H1 (cell line): Measurements from ENCODE around the gene ATP6AP1. TPM values are rescaled to one million over a fixed set of nuclear protein-coding genes. Genes with fewer than 3 reads are reported as not detected.
A peak's percentile ranks its signal among the peaks of the same experiment; 100 is the strongest.

ENCODE experiments used
- BACH1 ChIP-seq: IDR thresholded peaks from 2 replicates; pipeline ENCODE4 v1.6.1; 2012; ENCODE audit warnings: low read length, improper control_type of control experiment
- BCL11A ChIP-seq, 2 experiments: IDR thresholded peaks; one replicate each; pipeline ENCODE4 v1.6.1; 2011; ENCODE audit warnings: low read depth in 2 of 2, low read length in 2 of 2, mild to moderate bottlenecking in 2 of 2
- CBX8 ChIP-seq: fragments of 300-800, 300-1000 bp; sonication (generic); IDR thresholded peaks from 2 replicates; pipeline ENCODE4 v1.7.1; 2016; ENCODE audit warnings: low read depth, low read length, borderline replicate concordance
- CEBPB ChIP-seq: IDR thresholded peaks from 2 replicates; pipeline ENCODE4 v1.6.1; 2012; ENCODE audit warnings: low read depth, low read length
- EZH2 ChIP-seq: fragments of 200-600 bp; sonication (generic); IDR thresholded peaks from 2 replicates; pipeline ENCODE4 v1.7.1; 2012; ENCODE audit warnings: low read depth, mild to moderate bottlenecking, moderate library complexity, low read length, inconsistent platforms; ENCODE audit not compliant: severe bottlenecking
- HDAC6 ChIP-seq: IDR thresholded peaks from one replicate; pipeline ENCODE4 v1.7.1; 2012; ENCODE audit warnings: low read depth, mild to moderate bottlenecking, inconsistent platforms, low read length, moderate library complexity
- JUN ChIP-seq: IDR thresholded peaks from 2 replicates; pipeline ENCODE4 v1.6.1; 2011; ENCODE audit warnings: low read depth, mild to moderate bottlenecking, improper control_type of control experiment, low read length
- JUND ChIP-seq: IDR thresholded peaks from 2 replicates; pipeline ENCODE4 v1.6.1; 2011; ENCODE audit warnings: mild to moderate bottlenecking, improper control_type of control experiment, low read length
- KDM1A ChIP-seq: fragments of 200-600, 300-600 bp; sonication (generic); IDR thresholded peaks from 2 replicates; pipeline ENCODE4 v1.7.1; 2016; ENCODE audit warnings: mild to moderate bottlenecking, low read length, borderline replicate concordance
- KDM4A ChIP-seq: IDR thresholded peaks from one replicate; pipeline ENCODE4 v1.7.1; 2012; ENCODE audit warnings: low read depth, mild to moderate bottlenecking, moderate library complexity, low read length, inconsistent platforms; ENCODE audit not compliant: severe bottlenecking
- KDM5A ChIP-seq: fragments of 200-600 bp; IDR thresholded peaks from 2 replicates; pipeline ENCODE4 v1.7.1; 2012; ENCODE audit warnings: mild to moderate bottlenecking, low read length, inconsistent platforms, mixed read lengths
- NRF1 ChIP-seq: IDR thresholded peaks from 2 replicates; pipeline ENCODE4 v1.6.1; 2011; ENCODE audit warnings: mild to moderate bottlenecking, low read depth, low read length, improper control_type of control experiment
- PHF8 ChIP-seq: fragments of 200-600 bp; sonication (generic); conservative IDR thresholded peaks from 2 replicates; pipeline ENCODE4 v1.7.1; 2012; ENCODE audit warnings: low read depth, mild to moderate bottlenecking, inconsistent platforms, low read length, moderate library complexity
- POLR2AphosphoS5 ChIP-seq: IDR thresholded peaks from 2 replicates; pipeline ENCODE4 v1.6.1; 2011; ENCODE audit warnings: low read depth, low read length
- RAD21 ChIP-seq, 2 experiments: IDR thresholded peaks in 1 of 2; conservative IDR thresholded peaks in 1 of 2; 2 replicates each; pipeline ENCODE4 v1.6.1; 2011; ENCODE audit warnings: low read depth in 2 of 2, low read length in 2 of 2, improper control_type of control experiment in 1 of 2, inconsistent platforms in 1 of 2, mild to moderate bottlenecking in 1 of 2, moderate library complexity in 1 of 2
- RFX5 ChIP-seq: IDR thresholded peaks from 2 replicates; pipeline ENCODE4 v1.6.1; 2011; ENCODE audit warnings: low read depth, low read length, improper control_type of control experiment, borderline replicate concordance
- RNF2 ChIP-seq: fragments of 200-900, 300-1000 bp; sonication (generic); IDR thresholded peaks from 2 replicates; pipeline ENCODE4 v1.7.1; 2016; ENCODE audit warnings: borderline replicate concordance, low read depth, mild to moderate bottlenecking, antibody characterized with exemption, low read length; ENCODE audit not compliant: poor library complexity, severe bottlenecking; ENCODE audit errors: missing control alignments
- SAP30 ChIP-seq: fragments of 300-600 bp; sonication (generic); IDR thresholded peaks from 2 replicates; pipeline ENCODE4 v1.7.1; 2012; ENCODE audit warnings: low read length, moderate library complexity, mild to moderate bottlenecking, inconsistent platforms; ENCODE audit not compliant: insufficient read depth, insufficient replicate concordance
- SIRT6 ChIP-seq: IDR thresholded peaks from one replicate; pipeline ENCODE4 v1.7.1; 2012; ENCODE audit warnings: low read length, inconsistent platforms
- SP4 ChIP-seq: IDR thresholded peaks from 2 replicates; pipeline ENCODE4 v1.6.1; 2012; ENCODE audit warnings: low read length, inconsistent platforms
- TBP ChIP-seq: IDR thresholded peaks from 2 replicates; pipeline ENCODE4 v1.6.1; 2011; ENCODE audit warnings: low read depth, low read length, improper control_type of control experiment
- TCF12 ChIP-seq: IDR thresholded peaks from 2 replicates; pipeline ENCODE4 v1.6.1; 2011; ENCODE audit warnings: low read depth, mild to moderate bottlenecking, low read length
- ZNF274 ChIP-seq: IDR thresholded peaks from 2 replicates; pipeline ENCODE4 v1.7.0; 2012; ENCODE audit warnings: low read length, borderline replicate concordance; ENCODE audit errors: extremely low read depth
- polyA plus RNA-seq, 7 experiments: library from polyadenylated mRNA; depleted of rRNA in 3 of 7; stranded (reverse) in 5 of 7; unstranded in 2 of 7; fragments of >200 nt in 5 of 7; fragments of 200-250 nt in 2 of 7; gene quantifications; 1 replicate in 5 of 7; 2 replicates in 1 of 7; 4 replicates in 1 of 7; pipeline versions ENCODE4 v1.2.1 to v1.2.3, GENCODE V29; 2011 to 2013; ENCODE audit warnings: missing spikeins in 2 of 7, mixed read lengths in 2 of 7
- total RNA-seq: library from RNA; stranded (reverse); fragmentation: NEBNext Ultra II Directional; extraction: Animal tissue kit (Norgen Biotek cat#: 25700); gene quantifications from 2 replicates; pipeline ENCODE4 v1.2.1, GENCODE V29; 2021
- TF ChIP-seq, protein P1 (sequence below): IDR thresholded peaks from 2 replicates; pipeline ENCODE4 v1.6.1; 2012; ENCODE audit warnings: inconsistent platforms

ATP6AP1 gene
- total and polyA plus RNA-seq, 2 of the 8 experiments (the other 6 are each of a cell fraction or from before 2014, with no cell fraction given) = 44.6 to 80.8 TPM

DNA sequence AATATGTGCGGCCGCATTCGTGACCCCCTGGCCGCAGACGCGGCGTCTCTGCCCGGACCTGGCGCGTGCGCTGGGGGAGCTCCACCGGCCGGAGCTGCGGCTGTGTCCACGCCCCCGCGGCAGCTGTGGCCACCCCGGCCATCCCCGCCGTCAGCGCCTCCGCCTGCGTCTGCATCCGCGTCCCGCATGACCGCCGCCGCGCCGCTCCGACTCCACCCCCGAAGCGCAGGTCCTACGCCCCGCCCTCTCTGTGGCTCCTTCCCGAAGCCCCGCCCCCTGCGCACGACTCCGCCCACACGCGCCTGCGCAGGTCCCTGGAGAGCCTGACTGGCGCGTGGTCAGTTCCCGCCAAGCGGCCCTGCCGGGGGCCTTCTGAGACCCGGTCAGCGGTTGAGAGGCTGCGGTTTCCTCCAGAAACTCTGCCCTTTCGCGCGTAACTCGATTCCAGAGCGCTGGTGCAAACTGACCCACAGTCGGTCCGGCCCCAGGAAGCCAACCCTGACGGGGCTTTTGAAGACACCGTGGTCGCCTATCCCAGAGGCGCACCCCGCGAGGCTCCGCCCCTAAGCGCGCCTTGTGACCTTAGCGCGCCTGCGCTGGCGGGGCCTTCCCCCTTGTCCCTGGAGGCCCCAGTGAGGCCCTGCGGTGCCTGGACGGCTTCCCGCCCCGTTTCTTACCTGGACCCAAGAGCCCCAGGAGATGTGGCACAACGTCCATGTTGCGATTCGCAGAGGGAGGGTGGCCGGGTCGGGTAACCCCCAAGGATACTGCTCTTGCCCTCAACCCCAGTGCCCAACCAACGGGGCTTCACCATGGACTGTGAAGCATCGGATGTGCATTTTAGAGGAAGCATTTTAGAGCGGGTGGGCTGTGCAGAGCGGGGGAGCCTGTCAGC lies 50.5 kb downstream of the ATP6AP1 start, which contains the start of gene LAGE3 (continued):
- TF ChIP-seq NRF1 (peak; percentile 78), KDM1A (no peak), RAD21 (IDR thresholded peaks at IDR 0.05 in 1 of 2, conservative IDR thresholded peaks at IDR 0.05 in 1 of 2; ENCODE audit: low read depth in 2 of 2, low read length in 2 of 2) (no peak), BCL11A (IDR thresholded peaks at IDR 0.05; ENCODE audit: low read depth in 2 of 2, low read length in 2 of 2) (no peak), HDAC6 (no peak), PHF8 (peak; percentile 72; the same call in 1 of the 2 replicates), SIRT6 (no peak), RFX5 (no peak), KDM4A (peak; percentile 41), CBX8 (no peak), KDM5A (no peak), SP4 (peak; percentile 94), JUN (no peak), TCF12 (no peak), POLR2AphosphoS5 (no peak), EZH2 (no peak), BACH1 (no peak; the same call in 1 of the 2 replicates), CEBPB (no peak), SAP30 (no peak), RNF2 (no peak), TBP (peak; percentile 10; the same call in 1 of the 2 replicates), JUND (no peak), ZNF274 (no peak)
- TF ChIP-seq, protein P1, sequence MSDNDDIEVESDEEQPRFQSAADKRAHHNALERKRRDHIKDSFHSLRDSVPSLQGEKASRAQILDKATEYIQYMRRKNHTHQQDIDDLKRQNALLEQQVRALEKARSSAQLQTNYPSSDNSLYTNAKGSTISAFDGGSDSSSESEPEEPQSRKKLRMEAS = peak; percentile 89
